G401 (cell line): Measurements from ENCODE around the gene SMPD3. TPM values are rescaled to one million over a fixed set of nuclear protein-coding genes. Genes with fewer than 3 reads are reported as not detected.

ENCODE experiments used
- DNase-seq: peaks from one replicate; pipeline ENCODE4 v3.0.0-alpha.2; 2015; ENCODE audit warnings: low spot score
- in situ Hi-C: cut with HindIII; loops from 2 replicates; pipeline ENCODE4 v1.10.0; 2016; ENCODE audit warnings: low sequenced_read_pairs, mixed read lengths
- total RNA-seq: library from RNA; depleted of rRNA; stranded (reverse); fragments of >200 nt; shearing (Covaris generic); gene quantifications from 2 replicates; pipeline ENCODE4 v1.2.3, GENCODE V29; 2014

Gene SMPD3
- total RNA-seq, 1 experiment from 2014 or later, result 0.03 TPM

DNA sequence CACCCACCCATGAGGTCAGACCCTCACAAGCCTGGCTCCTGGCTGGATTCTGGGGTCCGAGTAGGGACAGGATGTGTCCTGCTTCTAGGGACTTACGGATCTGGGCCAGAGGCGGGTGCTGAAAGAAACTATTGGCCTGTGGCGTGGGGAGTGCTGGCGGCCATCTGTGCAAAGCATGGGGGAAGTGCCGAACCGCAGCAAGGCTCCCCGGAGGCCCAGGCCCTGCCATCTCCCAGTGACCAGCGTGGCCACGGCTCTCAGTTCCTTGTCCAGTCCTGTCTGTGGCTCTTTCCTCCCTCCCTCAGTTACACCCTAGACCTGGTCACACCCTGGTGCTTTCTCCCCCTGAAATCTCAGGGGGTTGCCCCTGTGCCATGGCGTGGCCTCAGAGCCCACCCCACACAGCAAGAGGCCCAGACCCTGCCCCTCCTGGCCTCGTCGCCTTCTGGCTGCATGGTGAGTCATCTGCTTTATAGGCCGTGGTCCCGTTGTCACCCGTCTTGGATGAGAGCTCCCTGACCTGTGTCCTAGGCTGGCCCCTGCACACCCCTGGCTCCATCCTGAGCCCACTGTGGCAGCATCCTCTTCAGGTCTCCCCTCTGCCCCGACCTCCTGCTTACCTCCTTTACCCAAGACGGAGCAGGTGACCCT, 83.0 kb downstream of the SMPD3 start:
- in situ Hi-C loops, result no loop called here

DNA sequence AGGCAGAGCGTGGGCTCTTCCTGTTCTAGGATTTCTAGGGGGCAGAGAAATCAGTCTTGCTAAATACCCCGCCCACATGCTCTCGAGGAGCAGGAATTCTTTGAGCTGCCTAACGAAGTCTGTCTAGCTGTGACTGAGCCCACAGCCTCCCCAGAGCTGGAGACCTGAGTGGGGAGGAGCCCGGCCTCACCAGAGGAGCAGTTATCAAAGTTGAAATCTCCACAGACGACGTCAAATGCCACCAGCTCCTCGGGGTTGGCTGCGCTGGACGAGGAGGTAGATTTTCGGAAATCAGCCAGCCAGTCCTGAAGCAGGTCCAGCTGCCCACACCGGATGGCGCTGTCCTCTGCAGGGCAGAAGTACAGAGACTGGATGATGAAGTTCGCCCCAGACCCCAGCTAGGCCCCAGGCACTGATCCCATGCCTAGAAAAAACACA, 83.7 kb downstream of the SMPD3 start:
- in situ Hi-C loops, result no loop called here
- no peak for DNase-seq

More for the DNA sequence above, 83.0 kb downstream of the SMPD3 start:
- DNase-seq, result peak; percentile 36

DNA sequence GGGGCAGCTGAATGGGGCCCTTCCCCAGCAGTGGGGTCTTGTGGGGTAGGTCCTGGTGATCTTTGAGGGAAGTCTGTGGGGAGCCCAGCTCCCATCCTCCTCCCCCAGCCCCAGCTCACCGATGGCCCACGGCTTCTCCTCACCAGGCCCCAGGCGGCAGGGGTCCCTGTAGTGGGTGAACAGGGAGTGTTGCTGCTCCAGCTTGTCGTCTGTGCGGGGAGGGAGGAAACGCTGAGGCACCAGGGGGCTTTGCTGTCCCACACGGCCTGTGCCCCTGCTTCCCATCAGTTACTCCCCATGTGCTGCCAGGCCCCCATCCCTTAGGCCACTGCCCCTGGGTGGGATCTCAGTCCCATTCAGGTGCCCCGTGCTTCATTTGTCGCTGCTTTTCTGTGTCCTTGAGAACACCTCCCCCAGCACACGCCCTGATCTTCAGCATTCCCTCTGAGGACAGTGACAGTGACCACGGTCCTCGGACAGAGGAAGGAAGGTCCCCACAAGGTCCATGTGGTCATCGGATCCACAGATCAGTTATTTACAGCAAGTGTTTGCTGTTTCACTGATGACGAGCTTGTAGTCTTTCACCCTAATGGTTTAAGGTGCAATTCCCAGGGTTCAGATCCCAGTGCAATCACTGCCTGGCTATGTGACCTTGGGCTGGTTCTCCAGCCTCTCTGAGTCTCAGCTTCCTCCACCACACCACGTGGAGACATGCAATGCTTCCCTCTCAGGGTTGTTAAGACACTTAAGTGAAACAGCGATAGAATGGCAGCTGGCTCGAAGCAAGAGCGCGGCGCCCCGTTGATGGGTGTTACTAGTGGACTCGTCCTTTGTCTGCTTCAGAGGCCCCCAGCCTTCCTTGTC, 84.4 kb downstream of the SMPD3 start:
- in situ Hi-C loops, result no loop called here
- DNase-seq, result no peak

DNA sequence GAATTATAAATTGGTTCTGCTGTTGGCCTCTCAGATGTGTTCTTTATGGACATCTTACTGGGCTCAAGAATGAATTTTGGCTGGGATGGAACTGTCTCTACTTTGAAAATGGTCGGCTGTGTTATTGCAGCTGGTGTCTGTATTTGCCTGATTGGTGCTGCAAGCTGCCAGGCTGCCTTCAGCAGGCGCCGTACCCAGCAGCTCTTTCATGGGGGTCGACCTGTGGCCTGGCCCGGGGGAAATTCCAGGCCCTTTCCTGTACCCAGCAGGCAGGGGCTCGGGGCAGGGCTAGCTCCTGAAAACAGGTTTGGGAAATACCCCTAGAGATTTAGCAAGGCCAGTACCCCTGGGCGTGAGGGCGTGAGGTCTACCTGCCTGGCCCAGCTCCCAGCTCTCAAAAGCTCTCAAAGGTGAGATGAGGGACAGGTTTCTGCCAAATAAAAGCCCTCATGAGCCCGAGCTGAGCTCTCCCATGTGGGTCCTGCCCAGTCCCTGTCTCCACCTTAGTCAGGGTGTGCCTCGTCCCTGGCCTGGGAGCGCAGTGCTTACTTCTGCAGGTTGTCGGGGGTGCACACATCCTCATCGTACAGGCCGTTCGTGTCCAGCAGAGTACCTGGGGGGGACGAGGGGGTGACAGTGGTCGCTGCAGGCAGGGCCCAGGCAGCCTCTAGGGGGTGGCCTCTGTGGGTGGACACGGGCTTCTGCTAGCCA, 85.2 kb downstream of the SMPD3 start:
- DNase-seq, result no peak
- in situ Hi-C loops, result no loop called here

DNA sequence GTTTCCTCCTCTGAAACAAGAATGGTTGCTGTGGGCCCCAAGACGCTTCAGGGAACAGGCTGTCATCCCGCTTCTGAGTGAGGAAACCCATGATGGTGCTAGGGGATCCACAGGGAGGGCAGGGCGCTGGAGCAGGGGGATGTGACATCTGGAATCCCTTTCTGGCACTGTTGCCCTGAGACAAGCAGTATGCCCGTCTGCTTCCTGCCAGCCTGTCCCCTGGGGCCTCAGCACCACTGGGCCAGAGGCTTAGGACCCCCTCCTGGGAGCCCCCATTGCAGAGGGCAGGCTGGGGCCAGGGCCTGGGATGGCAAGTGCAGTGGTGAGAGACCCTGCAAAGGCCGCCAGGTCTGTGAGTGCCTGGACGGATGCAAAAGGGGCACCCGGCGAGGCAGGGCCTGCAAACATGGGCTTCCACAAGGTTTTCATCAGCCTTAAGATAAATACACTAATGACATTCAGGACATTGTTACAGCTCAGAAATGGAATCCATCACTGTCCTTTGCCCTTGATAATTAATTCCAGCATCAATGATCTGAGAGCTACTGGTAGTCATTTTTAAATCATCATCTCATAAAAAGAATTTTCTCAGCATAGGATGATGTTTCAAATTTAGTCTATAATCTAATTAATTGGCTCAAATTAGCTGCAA, 85.9 kb downstream of the SMPD3 start:
- in situ Hi-C loops, result no loop called here
- DNase-seq, result no peak

DNA sequence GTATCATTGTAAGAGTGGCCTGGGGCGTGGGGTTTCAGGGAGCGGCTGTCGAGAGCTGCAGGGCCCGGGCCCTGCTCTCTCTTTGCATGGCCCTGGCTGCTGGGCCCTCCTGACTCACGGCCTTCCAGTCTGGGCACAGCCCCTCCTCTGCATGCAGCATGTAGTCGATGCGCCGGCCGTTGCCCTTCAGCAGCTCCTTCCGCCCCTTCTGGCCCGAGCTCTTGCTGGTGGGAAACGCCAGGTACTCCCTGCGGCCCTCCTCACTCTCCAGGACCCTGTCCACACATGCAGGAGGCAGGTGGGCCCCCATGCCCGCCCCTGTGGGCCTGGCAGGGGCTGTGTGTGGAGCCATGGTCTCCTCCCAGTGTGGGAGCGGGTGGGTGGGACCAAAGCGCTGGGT, 86.8 kb downstream of the SMPD3 start:
- no peak for DNase-seq
- in situ Hi-C loops, result no loop called here

DNA sequence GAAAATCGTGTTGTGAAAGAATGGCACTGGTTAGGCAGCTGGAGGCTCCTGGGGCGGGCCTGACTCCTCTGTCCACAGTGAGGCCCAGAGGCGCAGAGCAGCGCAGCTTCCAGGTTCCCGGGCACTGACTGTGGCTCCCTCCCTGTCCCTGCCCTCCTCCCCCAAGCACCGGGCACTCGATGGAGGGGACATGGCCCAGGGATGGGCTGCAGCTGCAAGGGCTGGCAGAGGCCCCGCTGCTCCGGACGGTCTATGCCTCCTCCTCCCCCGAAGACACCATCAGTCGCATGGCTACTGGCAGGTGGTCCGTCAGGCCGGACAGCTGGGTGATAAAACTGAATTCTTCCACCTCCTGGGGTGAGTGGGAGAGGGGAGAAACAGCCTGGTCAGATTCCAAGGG, 87.4 kb downstream of the SMPD3 start:
- DNase-seq, result no peak
- in situ Hi-C loops, result no loop called here

DNA sequence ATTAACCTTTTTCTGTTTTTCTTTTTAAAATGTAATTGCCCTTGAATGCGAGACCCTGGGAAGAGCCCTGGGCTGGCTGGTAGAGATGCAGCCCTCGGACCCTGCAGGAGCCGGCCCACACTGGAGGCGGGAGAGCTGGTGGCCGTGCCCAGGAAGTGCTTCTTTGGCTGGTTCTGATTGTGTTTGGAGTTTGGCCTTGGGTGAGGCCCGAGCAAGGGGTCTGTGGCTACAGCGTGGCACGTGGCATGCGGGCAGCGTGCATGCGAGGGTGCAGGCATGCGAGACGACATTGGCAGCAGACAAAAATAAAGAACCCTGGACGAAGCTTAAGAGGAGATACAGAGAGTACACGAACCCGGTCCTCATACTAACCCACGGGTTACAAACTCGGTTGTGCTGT, 87.8 kb downstream of the SMPD3 start:
- in situ Hi-C loops, result no loop called here
- DNase-seq, result no peak

DNA sequence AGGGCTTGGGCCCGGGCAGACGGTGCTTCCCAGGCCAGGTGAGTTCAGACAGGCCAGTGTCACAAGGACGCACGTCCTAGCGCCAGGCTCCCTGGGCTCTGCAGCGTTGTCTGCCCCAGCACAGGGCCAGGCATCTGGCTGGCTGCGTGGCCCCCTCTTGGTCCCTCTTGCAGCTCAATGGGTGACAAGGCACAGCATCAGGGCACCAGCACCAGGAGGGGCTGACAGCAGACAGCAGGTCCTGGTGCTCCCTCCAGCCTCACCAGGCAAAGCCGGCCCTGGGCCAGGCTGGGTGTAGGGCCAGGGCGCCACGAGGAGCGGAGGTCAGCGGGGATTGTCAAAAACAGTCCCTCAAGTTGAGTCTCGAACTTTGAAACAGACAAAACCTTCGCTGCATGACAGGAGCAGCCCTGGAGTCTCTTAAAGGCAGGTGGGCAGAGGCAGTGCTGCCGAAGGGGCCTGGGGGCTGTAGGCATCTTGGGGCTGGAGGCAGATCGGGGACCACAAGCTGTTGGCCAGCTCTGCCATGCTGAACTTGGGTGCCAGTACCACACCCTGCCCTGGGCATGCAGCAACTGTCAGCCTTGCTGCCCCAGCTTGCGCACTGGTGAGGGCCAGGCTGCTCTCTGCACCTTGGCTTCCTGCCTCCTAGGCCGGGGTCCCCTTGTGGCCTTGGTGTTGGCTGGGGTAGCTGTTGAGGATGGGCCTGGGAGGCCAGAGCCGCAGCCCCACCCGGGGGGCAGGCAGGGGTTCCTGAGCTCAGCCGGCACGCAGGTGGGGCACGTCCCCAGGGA, 88.7 kb downstream of the SMPD3 start:
- no peak for DNase-seq
- in situ Hi-C loops, result no loop called here

DNA sequence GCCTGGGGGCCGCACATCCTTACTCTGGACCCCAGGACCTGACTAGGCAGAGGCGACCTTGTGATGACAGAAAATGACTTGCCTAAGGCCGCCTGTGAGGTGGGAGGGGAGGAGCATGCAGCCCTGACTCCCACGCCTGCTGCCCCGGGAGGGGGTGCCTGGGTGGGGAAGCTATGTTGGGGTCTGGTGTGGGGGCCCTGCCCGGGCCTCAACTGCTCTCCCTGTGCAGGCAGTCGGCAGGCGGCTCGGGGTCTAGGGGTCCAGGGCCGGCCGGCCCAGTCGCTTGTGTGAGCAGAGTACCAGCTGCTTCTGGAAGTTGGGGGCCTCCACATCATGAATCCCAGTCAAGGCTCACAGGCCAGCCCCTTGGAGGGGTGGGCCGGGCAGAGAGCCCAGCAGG, 89.4 kb downstream of the SMPD3 start:
- in situ Hi-C loops, result no loop called here
- no peak for DNase-seq

DNA sequence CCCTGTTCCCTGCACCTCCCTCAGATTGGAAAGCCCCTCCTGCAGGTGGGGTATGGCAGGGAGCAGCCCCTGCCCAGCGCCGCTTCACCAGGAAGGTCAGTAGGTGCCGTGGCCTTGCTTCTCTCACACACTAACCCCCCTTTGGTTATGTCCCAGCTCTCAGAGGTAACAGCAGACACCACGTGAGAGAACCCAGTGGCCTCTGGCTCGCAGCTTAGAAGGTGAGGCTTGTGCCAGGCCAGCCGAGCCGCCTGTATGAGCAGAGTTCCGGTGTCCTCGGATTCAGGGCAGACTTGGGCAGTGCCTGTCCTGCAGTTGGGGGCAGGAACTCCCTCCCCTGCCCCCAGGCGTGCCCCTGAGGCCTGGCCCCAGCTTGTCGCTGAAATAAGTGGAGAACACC, 90.4 kb downstream of the SMPD3 start:
- in situ Hi-C loops, result no loop called here
- no peak for DNase-seq

DNA sequence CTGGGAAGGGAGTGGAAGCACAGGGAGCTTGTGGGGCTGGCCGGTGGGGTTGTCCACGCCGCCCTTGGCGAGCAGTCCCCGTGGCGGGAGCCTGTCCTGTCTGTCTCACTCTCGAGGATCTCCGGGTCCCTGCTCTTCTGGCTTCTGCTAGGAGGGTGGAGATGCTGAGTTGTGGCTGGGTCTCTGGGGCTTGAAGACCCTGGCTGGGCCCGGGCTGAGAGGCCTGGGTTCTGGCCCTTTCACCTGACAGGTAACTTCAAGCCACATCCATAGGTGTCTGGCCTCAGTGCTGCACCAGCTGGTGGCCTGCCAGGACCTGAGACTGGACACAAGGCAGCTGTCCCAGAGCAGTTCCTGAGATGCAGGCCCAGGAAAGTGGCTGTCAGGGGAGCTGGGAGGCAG, 90.8 kb downstream of the SMPD3 start:
- in situ Hi-C loops, result no loop called here
- no peak for DNase-seq

DNA sequence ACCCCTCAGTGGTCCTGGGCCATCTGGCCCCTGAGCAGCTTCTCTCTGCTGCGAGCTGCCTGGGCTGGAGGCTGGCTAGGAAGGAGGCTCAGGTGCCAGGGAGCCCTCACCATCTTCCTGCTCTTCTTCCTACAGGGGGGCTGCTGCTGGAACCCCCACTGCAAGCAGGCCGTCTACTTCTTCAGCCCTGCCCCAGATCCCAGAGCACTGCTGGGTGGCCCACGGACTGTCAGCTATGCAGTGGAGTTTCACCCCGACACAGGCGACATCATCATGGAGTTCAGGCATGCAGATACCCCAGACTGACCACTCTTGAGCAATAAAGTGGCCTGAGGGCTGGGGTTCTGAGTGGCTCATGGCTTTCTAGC, 91.4 kb downstream of the SMPD3 start:
- DNase-seq, result no peak
- in situ Hi-C loops, result no loop called here

DNA sequence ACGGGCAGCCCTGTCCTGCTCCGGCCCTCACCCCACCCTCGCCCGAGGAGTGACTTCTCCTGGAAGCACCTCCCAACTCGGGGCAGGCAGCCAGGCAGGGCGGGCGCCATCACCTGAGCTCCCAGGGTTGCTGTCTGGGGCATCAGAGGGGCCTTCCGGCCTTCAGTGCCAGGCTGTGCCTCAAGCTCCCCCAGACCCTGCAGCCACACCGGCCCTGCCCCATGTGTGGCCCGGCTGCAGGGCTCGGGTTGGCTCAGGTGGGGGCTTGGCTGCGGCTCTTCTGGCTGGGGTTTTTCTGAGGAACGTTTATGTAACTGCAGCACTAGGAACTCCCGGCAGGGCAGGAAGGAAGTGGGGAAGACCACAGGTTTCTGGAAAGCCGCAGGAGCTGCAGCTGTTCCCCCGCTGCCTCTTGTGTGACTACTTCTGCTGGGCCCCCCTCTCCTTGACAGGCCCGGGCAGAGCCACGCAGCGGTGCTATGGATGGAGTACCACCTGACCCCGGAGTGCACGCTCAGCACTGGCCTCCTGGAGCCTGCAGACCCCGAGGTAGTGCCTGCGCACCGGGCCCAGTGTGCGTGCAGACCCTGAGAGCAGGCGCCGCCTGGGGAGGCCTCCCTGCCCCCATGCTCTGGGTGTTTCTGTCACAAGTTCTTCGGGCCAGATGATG, 91.9 kb downstream of the SMPD3 start:
- in situ Hi-C loops, result no loop called here
- peak; percentile 27 for DNase-seq

DNA sequence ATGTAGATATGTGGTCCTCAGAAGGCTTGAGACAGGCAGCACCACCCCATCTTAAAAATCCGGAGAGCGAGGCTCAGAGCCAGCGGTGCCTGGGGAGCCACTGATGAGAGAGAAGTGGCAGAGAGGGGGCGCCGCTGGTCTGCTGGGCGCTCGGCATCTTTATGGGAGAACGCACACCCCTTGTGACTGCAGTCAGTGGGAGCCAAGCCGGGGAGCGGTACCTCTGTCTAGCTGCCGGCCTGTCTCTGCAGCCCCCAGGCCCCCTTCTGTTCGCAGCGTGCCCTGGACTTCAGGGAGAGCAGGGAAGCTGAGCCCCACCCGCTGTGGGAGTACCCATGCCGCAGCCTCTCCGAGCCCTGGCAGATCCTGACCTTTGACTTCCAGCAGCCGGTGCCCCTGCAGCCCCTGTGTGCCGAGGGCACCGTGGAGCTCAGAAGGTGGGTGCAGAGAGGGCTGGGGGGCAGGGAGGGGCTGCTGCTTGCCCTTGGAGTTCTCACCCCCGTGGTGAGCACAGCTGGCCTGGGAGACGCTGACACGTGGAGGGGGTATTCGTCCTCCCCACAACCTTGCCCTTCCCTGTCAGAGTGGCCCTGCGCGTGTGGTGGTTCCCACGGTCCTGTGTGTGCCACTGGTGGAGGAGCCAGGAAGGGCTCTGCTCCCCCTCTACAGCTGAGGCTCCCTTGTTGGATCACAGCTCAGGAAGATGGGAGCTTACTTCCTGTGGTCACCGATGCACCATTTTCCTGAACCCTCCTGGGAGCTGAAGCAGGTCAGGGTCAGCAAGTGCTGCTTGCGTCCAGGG, 92.7 kb downstream of the SMPD3 start:
- DNase-seq, result no peak
- in situ Hi-C loops, result no loop called here

DNA sequence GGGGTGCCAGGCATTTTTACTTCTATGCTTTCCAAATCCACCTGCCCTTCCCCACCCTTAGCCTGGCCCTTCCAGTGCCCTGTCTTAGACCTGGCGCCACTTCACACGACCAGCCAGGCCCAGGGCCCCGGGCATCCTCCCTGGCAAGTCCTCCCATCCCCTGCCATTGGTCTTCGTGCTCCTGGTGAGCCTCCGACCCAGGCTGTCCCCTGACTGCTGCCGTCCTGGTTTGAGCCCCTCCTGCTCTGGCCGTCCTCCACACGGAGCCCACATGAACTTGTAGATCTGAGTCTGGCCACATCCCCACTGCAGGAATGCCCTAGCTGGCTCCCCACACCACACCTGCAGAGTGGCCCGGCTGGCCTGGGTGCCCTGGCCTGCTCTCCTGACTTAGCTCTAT, 93.5 kb downstream of the SMPD3 start:
- in situ Hi-C loops, result no loop called here
- DNase-seq, result no peak

DNA sequence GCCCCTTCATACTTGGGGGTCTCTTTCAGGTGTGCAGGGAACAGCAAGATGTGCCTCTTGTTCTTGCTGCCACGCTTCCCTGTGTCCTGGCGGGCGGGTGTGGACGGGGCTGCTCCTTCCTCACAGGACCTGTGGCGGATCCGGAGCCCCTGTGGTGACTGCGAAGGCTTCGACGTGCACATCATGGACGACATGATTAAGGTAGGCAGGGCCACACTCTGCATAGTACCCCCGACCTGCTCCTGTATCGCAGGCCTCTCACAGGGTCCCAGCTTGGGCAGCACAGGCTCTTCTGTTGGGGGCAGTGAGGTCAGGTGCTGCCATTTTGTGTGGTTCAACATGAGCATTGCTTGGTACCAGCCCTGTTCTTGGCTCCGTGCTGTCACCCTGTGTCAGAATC, 94.9 kb downstream of the SMPD3 start:
- in situ Hi-C loops, result no loop called here
- no peak for DNase-seq

DNA sequence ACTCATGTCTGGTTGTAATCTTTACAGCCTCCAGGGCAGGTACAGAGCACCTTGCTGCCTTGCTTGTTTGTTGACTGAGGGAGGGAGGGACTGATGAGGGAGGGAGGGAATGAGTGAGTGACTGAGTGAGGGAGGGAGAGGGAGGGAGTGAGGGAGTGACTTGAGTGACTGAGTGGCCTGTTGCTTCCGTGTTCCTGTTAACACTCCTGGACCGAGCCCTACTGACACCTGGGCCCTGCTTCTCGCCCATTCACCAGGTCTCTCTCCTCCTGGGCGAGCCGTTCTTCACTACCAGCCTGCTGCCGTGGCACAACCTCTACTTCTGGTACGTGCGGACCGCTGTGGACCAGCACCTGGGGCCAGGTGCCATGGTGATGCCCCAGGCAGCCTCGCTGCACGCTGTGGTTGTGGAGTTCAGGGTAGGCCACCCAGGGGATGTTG, 96.3 kb downstream of the SMPD3 start:
- in situ Hi-C loops, result no loop called here
- DNase-seq, result no peak
